Activated CD4-positive, alpha-beta T cell treated with anti-CD3 and anti-CD28 coated beads, Interleukin-2, amount 50 U/mL, for 16 hours (primary cell): ENCODE measurements around the gene POPDC2.
A peak's percentile ranks its signal among the peaks of the same experiment; 100 is the strongest.
"Not testable (repeated sequence)": the region's sequence is repeated elsewhere in the genome, so short reads cannot be mapped to it uniquely, and the experiment has no call there.

Experiments
- DNase-seq: peaks from one replicate; pipeline ENCODE4 v3.0.0-alpha.2; 2020

The POPDC2 gene

GRCh38 chr3:119660474-119661440, at the start of gene POPDC2:
TSS of gene POPDC2 (minus strand) at chr3:119660589. CDS start at chr3:119660423, 166 bp downstream.
- no peak for DNase-seq

DNA sequence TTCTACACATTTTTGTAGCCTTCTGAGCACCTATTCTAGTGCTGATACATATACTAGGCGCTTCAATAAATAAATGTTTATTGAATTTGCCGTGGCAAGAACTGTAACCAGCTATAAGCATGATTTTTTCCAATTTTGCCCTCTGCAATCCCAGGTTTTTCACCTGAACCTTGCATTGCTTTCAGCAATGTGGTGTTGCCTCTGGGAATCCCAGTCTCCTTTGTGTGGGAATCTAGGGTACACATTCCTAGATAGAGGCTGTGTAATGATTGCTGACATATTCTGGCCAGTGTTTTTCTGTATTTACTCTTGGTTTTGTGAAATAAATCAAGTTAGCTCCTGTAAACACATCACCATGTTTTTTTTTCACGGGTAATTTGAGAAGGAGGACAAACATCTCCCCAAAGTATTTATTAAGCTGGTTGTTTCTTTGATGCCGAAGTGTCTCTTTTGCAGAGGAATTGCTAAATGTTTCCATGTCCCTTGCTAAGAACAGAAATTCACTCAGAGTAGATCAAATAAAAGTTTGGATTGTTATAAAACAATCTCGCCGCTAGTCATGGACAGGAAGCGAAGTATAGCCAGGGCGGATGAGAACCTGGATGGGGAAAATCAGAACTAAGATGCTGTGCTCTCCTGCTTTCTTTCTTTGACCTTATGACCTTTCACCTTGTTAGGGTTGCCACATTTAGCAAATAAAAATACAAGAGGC, 43.6 kb upstream of the POPDC2 start:
- no peak for DNase-seq

- peak; percentile 87 for DNase-seq
These were observed 42.4 kb upstream of the POPDC2 start, which contains the start of gene CFAP91 for GRCh38 chr3:119702530-119703527. TSS of gene CFAP91 (plus strand) at chr3:119703022. CDS start at chr3:119703099, 77 bp downstream.

DNA sequence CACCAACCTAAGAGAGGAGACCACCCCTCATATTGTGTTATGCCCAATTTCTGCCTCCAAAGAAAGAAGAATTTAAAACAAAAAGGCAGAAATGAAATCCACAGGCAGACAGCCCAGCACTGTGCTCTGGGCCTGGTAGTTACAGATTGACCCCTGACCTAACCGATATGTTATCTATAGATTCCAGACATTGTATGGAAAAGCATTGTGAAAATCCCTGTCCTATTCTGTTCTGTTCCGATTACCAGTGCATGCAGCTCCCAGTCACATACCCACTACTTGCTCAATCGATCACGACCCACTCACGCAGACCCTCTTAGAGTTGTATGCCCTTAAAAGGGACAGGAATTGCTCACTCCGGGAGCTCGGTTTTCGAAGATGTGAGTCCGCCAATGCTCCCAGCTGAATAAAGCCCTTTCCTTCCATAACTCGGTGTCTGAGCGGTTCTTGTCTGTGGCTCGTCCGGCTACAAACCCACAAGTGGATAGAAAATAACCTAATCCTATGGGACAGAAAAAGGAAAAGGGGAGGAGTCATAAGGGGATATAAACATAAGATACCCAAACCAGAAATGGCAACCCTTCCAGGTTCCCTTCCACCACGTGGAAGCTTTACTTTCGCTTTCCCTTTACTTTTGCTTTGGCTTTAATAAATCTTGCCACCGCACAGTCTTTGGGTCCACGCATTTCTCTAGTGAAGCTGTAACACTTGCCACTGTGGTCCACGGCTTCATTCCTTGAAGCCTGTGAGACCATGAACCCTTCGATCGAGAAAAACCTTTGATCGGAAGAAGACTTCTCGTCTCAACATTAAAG, 40.7 kb upstream of the POPDC2 start:
- no peak for DNase-seq

DNA sequence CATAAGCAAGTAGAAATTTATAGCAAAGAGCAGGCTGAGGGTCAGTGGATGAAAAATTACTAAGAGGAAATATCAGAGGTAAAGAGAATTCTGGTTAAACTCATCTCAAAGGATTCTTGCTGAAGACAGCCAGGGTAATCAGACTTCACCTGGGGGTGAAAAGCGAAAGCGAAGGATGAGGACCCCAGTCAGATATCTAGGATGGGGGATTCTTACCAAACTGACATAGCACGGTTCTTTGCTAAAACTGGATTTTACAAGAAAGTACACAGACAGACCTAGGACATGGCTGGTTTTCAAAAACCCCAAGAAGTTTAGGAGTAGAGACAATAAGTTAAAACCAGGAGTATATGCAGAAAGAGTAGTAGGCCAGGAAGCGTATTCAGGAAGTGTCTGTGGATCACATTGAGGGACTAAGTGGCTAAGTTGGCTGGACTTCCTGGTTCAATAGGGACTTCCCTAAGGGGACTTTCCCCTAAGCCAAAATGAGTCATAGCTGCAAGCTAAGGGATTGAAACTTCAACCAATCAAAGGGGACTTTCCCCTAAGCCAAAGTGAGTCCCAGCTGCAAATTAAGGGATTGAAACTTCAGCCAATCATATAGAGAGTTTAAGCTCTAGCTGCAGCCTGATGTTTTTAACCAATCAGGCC, 40.0 kb upstream of the POPDC2 start:
- DNase-seq: peak; percentile 82

GRCh38 chr3:119697394-119697793, 37.0 kb upstream of the POPDC2 start:
- no peak for DNase-seq

- no peak for DNase-seq
These were observed 35.1 kb upstream of the POPDC2 start for GRCh38 chr3:119695480-119695879.

- no peak for DNase-seq
These were observed 29.8 kb upstream of the POPDC2 start for GRCh38 chr3:119690043-119690656.

DNA sequence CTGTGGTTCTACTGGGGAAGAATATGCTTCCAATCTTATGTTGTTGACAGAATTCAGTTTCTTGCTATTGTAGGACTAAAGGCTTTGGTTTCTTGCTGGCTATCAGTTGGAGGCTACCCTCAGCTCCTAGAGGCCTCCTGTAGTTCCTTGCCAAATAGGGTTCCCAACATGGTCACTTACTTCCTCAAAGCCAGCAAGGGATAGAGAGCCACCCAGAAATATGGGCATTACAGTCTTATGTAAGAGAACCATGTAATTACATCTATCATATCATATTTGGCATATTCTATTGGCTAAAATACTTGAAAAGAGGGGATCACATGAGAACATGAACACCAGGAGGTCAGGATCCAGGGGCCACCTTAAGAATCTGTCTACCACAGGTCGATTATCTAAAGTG, 23.0 kb upstream of the POPDC2 start:
- no peak for DNase-seq

GRCh38 chr3:119681279-119681678, 20.9 kb upstream of the POPDC2 start:
- DNase-seq: peak; percentile 54

DNA sequence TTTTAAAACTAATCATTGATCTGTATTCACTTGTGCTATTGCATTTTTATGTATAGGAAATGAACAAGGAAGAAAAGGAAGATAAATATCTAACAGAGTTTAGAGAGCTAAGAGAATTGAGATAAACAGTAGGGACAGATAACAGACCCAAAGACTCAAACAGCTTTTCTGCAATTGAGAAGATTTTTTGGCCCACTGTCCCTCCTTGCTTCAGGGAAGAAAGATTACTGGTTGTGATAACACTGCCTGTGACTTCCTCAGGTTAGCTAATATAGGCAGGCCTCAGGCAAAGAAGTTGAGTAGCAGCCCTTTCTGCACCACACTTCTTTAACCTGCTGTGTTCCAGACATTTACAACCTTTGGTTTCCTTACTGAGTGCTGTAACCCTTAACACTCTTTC, 19.5 kb upstream of the POPDC2 start:
- DNase-seq: no peak

GRCh38 chr3:119678209-119678608, 17.8 kb upstream of the POPDC2 start:
- DNase-seq: not testable (repeated sequence)

GRCh38 chr3:119677641-119677934, 17.2 kb upstream of the POPDC2 start:
- DNase-seq: no peak

DNA sequence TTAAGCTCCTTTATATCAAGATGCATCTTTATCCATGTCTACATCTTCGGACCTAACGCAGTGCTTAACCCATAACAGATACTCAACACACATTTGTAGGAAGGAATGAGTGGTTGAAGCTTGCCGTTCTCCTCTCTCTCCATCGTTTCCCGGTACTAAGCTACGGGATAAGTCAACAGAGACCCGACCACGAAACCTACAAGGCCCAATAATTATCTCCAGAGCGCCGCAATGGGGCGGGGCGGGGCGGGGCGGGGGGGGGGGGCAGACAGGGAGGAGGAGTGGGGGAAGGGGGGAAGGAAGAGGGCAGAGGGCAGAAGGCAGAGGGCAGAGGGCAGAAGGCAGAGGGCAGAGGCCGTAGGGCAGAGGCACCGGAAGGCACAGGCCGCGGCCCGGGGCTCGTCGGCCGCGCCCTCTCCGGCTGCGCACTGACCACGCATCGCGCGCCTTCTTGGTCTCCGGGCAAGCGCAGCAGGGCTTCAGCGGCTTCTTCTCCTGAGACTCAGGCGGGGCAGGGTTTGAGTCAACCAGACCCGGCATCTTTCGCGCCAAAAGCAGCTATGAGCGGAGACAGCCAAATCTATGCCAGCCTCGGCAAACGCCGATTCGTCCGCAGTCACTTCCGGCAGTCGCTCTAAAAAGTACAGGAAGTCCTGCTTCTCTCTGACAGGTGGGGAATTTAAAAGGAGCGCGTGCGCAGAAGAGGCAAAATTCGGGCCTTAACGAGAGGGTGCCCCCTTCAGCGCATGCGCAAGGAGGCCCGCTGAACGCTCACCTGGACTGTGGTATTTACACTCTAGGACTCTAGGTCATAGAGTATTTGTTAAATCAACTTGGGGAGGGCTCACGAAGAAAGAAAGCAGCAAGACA, 16.6 kb upstream of the POPDC2 start, which contains the start of gene COX17:
Gene COX17, minus strand, starts transcription at position 636 of the 870 bp plus-strand sequence. Its CDS starts 96 bp downstream, at position 540.
- DNase-seq: peak; percentile 98

- no peak for DNase-seq
These were observed 15.6 kb upstream of the POPDC2 start for GRCh38 chr3:119676020-119676419.

DNA sequence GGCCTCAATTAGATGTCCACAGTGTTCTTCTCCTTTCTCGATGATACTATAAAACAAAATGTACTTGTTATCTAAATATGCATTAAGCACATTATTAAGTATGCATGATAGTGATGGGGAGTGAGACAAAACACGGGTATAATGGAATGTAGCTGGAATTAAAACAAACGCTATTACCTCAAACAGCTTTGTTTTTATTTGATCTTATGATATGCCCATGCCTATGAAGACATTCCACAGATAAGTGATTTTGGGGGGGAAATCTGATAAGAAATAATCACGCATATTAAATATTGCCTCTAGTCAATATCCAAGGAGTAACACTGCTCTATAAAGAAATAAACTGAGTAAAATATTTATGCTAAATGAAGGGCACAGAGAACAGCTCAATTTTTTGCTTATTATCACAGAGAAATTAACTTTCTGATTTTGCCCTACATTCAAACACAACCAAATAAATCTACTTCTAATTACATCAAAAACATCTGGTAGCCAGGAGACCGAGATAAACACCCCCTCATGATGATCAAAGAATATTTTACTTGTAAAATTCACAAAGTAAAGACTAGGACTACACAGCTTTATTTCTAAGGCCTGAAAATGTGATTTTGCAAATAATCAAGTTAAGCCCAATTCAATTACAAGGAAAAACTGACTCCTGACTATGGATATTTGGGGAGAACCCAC, 14.9 kb upstream of the POPDC2 start:
- DNase-seq: no peak

- no peak for DNase-seq
These were observed 13.5 kb upstream of the POPDC2 start for GRCh38 chr3:119673875-119674274.

- DNase-seq: no peak
These were observed 12.4 kb upstream of the POPDC2 start for GRCh38 chr3:119672776-119673175.
